ENCODE results near the gene FIS1. TPM values are rescaled to one million over a fixed set of nuclear protein-coding genes. Genes with fewer than 3 reads are reported as not detected.

FIS1 gene
- total and polyA plus RNA-seq, 2 experiments from 2014 or later = 283 to 333 TPM

DNA sequence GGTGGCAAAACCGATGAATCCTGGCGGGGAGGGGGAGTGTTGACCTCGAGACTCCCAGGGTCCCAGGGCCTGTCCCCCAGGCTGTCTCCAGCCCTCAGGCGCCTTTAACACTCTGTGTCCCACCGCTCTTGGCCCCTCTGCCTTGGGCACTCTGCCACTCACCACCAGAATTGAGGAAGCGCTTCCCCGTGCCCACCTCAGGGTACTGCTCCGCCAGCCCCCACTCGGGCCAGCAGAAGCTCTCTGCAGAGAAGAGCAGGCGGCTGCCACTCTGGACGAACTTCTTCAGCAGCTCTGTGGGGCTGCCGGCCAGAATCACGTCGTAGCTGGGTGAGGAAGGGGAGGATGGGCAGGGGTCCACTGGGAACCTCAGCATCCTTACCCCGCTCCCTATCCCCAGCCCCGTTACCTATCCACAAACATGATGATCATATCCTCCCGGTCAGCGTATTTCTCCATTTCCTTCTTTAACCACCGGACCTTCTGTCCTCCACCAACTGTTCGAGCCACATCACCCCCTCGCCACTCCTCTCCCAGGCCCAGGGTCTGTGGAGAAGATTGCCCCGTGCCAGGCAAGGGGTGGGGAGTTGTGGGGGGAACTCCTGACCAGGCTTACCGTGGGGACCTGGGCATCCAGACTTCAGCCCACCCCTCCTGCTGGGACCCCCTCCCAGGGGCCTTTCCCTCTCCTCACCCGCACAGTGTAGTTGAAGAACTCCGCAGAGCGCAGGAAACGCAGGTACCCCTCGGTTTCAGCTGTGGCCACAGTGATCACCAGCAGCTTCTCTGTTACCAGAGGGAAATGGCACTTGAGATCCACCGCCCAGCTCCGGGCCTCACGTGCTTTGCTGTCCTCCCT lies 28.7 kb downstream of the FIS1 start:
- peaks cover 6% of the 10 kb centered on the region for H3K4me1 ChIP-seq (ENCODE audit: low read depth)
- no peaks in the 10 kb centered on the region for H3K27me3 ChIP-seq
- H3K4me3 ChIP-seq = peak overlapping the region; percentile 90
- TF ChIP-seq, protein P1, sequence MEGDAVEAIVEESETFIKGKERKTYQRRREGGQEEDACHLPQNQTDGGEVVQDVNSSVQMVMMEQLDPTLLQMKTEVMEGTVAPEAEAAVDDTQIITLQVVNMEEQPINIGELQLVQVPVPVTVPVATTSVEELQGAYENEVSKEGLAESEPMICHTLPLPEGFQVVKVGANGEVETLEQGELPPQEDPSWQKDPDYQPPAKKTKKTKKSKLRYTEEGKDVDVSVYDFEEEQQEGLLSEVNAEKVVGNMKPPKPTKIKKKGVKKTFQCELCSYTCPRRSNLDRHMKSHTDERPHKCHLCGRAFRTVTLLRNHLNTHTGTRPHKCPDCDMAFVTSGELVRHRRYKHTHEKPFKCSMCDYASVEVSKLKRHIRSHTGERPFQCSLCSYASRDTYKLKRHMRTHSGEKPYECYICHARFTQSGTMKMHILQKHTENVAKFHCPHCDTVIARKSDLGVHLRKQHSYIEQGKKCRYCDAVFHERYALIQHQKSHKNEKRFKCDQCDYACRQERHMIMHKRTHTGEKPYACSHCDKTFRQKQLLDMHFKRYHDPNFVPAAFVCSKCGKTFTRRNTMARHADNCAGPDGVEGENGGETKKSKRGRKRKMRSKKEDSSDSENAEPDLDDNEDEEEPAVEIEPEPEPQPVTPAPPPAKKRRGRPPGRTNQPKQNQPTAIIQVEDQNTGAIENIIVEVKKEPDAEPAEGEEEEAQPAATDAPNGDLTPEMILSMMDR (IDR thresholded peaks at IDR 0.05; ENCODE audit: low read depth, low read length) = no peak
- no peak overlapping the region for H3K27ac ChIP-seq
- peaks cover 5% of the 10 kb centered on the region for H3K36me3 ChIP-seq
- no peaks in the 10 kb centered on the region for H3K9me3 ChIP-seq (ENCODE audit: low read depth)
- peak; percentile 31 to 42 for DNase-seq (ENCODE audit: low read depth in 1 of 2, low spot score in 1 of 2)

DNA sequence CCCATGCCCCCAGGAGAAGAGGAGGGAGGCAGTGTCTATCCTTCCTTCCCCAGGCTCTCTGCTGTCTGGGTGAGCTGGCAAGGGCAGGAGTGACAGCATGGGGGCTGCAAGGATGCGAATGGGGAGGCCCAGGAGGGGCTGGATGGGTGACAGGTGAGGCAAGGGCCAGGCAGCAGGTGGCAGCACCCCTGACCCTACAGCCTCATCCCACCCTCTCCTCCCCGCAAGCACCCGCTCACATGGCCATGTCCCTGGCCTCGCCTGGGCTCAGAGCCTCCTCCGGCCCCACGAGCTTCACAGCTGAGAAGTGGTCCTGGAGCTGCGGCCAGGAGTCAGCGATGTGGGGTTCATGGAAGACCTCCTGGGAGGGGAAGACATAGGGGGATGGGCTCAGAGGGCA lies 32.9 kb downstream of the FIS1 start:
- H3K9me3 ChIP-seq (ENCODE audit: low read depth) = no peaks in the 10 kb centered on the region
- no peak overlapping the region for H3K4me3 ChIP-seq
- H3K4me1 ChIP-seq (ENCODE audit: low read depth) = no peaks in the 10 kb centered on the region
- peaks cover 10% of the 10 kb centered on the region for H3K36me3 ChIP-seq
- TF ChIP-seq, protein P1 (IDR thresholded peaks at IDR 0.05; ENCODE audit: low read depth, low read length) = no peak
- no peaks in the 10 kb centered on the region for H3K27me3 ChIP-seq
- H3K27ac ChIP-seq = no peak overlapping the region
- no peak for DNase-seq (ENCODE audit: low read depth in 1 of 2, low spot score in 1 of 2)

DNA sequence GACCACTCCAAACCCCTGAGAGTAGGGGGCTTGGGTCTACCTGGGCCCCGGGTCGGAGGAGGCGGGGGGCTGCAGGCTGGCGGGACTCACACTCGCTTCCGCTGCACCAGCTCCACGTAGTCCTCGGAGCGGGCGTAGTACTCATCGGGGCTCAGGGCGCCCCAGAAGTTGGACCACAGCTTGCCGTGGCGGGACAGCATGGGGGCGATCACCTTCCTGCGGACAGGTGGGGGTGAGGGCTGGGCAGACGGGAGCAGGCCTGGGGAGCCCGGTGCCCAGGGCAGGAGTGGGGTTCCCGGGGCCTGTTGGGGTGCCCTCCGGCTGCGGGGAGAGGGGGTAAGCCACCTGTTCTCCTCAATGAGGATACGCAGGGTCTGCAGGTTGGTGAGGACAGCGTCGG lies 33.4 kb downstream of the FIS1 start:
- Histone ChIP-seq H3K27me3 (no peaks in the 10 kb centered on the region), H3K4me3 (no peak overlapping the region), H3K27ac (no peak overlapping the region), H3K36me3 (peaks cover 10% of the 10 kb centered on the region), H3K9me3 (ENCODE audit: low read depth) (no peaks in the 10 kb centered on the region), H3K4me1 (ENCODE audit: low read depth) (no peaks in the 10 kb centered on the region)
- DNase-seq (ENCODE audit: low read depth in 1 of 2, low spot score in 1 of 2) = no peak
- TF ChIP-seq, protein P1 (IDR thresholded peaks at IDR 0.05; ENCODE audit: low read depth, low read length) = no peak

DNA sequence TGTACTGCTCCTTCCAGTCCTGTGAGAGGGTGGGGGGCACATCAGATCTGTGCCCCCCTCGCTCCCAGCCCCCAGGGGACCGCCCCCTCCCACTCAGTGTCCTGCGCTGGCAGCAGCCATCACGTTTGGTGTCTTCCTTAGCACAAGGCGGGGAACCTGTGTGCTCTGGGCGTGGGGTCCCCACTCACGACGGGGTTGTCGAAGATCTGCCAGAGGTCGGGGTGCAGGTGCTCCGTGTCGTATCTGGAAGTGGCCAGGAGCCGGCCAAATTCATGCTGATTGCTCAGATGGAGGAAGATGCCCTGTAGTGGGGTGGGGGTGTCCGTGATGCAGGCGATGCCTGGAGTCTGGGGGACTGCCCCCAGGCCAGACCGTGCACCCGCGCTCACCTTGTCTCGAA lies 34.7 kb downstream of the FIS1 start:
- Histone ChIP-seq H3K4me3 (no peak overlapping the region), H3K36me3 (peaks cover 10% of the 10 kb centered on the region), H3K27ac (no peak overlapping the region), H3K9me3 (ENCODE audit: low read depth) (no peaks in the 10 kb centered on the region), H3K4me1 (ENCODE audit: low read depth) (no peaks in the 10 kb centered on the region), H3K27me3 (no peaks in the 10 kb centered on the region)
- DNase-seq (ENCODE audit: low read depth in 1 of 2, low spot score in 1 of 2) = no peak
- TF ChIP-seq, protein P1 (IDR thresholded peaks at IDR 0.05; ENCODE audit: low read depth, low read length) = no peak

DNA sequence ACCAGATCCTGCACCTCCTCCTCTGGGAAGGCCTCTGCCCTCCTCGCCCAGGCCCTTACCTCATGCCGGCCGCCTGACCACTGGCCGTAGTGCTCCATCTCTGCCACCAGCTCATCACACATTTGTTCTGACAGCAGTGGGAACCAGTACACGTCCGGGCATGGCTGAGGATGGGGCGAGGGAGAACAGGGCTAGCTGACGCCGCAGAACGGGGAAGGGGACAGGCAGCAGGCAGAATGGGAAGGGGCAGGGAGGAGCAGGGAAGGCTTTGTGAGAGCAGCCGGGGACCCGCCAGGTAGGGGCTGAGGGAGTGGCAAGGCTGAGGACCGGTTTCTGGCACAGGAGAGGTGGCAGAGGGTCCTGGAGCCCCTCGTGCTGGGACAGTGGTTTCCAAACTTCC lies 36.1 kb downstream of the FIS1 start:
- H3K4me1 ChIP-seq (ENCODE audit: low read depth) = no peaks in the 10 kb centered on the region
- no peaks in the 10 kb centered on the region for H3K9me3 ChIP-seq (ENCODE audit: low read depth)
- peaks cover 8% of the 10 kb centered on the region for H3K36me3 ChIP-seq
- TF ChIP-seq, protein P1 (IDR thresholded peaks at IDR 0.05; ENCODE audit: low read depth, low read length) = no peak
- no peak overlapping the region for H3K4me3 ChIP-seq
- peaks cover 6% of the 10 kb centered on the region for H3K27me3 ChIP-seq
- no peak overlapping the region for H3K27ac ChIP-seq
- DNase-seq (ENCODE audit: low read depth in 1 of 2, low spot score in 1 of 2) = no peak

Data from cardiac muscle cell (in vitro differentiated cells and primary cell).